Measurements from ENCODE around the gene RUNX2. TPM values are rescaled to one million over a fixed set of nuclear protein-coding genes. Genes with fewer than 3 reads are reported as not detected.
A peak's percentile ranks its signal among the peaks of the same experiment; 100 is the strongest.
"Not testable (repeated sequence)": the region's sequence is repeated elsewhere in the genome, so short reads cannot be mapped to it uniquely, and the experiment has no call there.

Gene RUNX2
- total RNA-seq, 1 experiment from 2014 or later = 6.8 TPM

DNA sequence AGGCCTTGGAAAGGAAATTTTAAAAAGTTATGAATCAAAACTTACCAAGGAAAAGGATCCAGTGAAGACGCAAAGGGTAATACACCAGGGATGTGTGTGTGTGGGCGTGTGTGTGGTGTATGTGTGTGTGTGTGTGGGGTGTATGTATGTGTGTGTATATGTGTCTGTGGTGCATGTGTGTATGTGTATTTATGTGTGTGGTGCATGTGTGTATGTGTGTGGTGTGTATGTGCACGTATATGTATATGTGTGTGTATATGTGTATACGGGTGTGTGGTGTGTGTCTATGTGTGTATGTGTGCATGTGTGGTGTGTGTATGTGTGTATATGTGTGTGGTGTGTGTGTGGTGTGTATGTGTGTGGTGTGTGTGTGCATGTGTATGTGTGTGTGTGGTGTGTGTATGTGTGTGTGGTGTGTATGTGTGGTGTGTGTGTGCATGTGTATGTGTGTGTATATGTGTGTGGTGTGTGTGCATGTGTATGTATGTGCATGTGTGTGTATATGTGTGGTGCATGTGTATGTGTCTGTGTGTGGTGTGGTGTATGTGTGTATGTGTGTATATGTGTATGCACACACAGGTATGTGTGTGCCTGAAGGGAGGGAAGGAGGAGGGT is 225.7 kb downstream of the RUNX2 start:
- no peak for DNase-seq (ENCODE audit: low spot score)

DNA sequence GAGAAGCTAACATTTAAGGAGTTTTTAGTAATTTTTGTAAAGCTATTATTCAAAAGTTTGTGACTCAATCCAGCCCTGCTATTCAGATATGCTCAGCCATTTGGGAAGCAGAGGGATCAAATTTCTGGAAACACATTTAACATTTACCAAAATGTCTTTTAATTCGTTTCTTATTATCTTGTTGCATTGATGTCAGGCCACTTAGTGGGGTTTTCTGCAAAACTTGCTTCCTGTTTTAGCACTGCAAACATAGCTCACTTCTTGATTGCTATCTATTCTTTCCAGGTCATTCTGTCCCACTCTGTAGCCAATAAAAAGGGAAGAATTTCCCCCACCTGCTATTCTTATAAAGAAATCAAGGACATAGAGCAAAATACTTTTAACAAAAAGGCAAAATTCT is 226.5 kb downstream of the RUNX2 start:
- no peak for DNase-seq (ENCODE audit: low spot score)

DNA sequence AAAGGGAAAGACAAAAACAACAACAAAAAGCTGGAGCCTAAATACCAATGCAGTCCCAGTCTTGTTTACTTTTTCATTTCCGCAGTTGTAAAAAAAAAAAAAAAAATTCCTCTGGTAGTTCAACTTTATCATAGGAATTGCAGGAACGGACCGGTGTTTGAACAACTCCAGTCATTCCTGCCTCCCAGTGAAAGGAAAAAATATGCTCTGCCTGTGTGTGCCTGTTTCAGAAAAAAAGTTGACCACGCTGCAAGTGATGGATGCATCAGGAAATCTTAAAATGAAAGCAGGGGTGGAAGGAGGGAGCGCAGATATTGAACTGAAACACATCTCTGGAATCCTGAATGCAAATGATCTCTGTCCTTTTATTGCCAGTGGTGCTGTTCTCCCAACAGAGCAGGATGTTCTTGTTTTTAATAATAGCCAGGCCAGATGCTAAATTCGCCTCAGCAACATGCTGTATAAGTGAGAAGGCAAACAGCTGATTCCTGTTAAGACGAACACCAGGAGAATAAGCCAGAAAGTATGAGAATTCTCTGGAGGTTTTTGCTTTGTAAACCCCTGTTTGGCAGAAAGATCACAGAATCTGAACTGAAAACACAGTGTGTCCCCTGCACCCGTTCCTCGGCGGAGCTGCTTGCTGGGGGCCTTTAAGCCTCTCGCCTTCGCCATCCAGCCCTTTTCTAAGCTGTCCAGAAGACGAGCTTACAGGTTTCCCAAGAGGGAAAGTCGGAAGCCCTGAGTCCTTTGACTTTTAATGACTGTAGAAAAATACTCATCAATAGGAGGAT is 228.0 kb downstream of the RUNX2 start:
- peak; percentile 56 for DNase-seq (ENCODE audit: low spot score)

DNA sequence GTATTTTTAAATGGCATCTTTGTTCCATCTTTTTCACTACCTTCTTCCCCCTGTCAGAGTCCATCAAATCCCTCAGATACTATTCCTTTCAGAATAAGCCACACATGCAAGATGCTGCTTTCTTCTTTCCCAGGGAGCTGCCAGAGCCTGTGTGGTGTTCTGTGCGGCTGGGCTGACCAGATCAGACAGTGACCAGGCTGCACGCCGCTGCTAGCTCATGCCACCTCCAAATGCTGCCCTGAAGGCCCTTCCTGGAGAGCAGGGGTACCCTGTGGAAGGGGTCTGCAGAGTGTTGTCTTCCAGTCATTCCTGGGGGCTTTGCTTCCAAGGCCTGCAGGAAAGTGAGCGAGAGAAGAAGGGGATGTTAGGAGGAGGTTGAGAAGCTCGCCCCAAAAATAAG is 228.7 kb downstream of the RUNX2 start:
- DNase-seq (ENCODE audit: low spot score) = no peak

DNA sequence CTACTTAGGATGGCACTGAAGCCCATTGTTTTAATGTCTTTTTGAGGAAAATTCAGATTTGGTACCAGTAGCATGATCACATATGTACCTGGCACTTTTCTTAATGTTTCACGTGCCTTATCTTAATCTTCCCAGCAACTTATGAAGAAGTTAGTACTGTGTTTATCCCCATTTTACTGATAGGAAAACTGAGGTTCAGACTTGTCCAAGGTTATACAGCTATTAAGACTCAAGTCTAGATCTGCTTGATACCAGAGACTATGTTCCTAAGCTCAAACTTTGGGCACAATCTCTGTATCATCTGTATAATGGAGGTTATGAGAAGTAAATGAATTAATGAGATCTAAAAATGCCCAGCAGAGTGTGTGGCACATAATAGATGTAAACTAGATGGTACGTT is 229.3 kb downstream of the RUNX2 start:
- DNase-seq (ENCODE audit: low spot score) = no peak

DNA sequence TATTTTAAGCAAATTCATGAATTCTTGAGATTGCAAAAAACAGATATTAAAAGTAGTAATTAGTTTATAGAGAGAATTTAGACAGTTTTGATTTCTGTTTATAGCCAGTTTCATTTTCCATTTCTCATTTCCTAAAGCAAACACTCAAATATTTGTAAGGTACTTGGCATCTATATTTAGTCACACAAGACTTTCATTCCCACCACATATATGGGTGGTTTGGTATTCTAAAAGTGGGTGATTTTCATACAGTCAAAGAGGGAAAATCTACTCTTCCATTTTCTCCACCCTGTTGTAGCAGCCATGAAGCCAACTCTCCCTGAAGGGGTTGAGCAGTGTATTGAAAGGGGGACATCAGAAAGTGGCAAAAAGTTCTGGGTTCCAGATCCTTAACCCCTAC is 230.7 kb downstream of the RUNX2 start:
- DNase-seq (ENCODE audit: low spot score) = no peak

DNA sequence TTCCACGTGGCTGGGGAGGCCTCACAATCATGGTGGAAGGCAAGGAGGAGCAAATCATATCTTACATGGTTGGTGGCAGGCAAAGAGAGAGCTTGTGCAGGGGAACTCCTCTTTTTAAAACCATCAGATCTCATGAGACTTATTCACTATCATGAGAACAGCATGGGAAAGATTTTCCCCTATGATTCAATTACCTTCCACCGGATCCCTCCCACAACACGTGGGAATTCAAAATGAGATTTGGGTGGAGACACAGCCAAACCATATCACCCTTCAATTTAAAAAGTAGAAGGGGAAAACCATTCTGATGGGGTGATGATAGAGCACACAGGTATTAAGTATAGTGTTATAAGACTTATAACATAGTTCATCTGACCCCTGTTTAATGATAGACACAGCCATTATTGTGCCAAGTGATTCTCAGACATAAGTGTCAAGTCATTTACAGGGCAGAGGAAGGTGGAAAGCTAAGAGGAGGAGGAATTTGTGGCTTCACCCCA is 232.2 kb downstream of the RUNX2 start:
- DNase-seq (ENCODE audit: low spot score) = not testable (repeated sequence)

DNA sequence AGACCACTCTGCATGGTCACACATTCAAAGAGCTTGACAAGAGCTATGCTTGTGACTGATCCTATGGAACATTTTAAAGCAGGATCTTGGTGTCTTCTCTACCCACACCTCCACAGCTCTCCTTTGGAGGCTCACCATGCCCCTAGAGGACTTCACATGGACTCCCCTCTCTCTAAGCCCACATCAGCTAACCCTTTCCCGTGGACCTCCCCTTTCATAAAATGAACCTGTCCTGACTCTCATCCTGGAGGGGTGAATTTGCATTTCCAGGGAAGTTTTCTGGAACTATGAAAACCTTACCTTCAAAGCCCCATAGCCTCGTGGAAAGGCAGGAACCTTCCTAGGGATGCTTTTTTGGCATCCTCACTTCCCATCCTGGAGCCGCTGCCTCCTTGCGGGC is 234.0 kb downstream of the RUNX2 start:
- DNase-seq (ENCODE audit: low spot score) = no peak

DNA sequence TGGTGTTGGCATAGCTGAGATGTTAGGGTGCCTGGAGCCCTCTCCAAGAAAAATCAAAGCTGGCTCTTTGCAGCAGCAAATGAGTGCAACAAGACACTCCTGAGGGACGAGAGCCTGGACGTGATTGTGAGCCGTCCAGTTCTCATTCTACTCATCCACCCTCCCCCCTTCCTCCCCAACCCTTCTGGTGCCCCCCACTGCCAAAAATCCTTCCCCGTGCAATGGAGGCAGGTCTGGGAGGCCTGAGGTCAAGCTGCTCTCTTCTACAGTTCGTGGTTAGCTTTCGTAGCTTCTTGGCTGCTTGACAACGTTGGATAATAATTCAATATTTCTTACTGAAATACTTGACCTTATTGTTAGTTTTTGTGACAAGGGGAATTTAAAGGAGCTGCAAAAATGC is 234.9 kb downstream of the RUNX2 start:
- no peak for DNase-seq (ENCODE audit: low spot score)

DNA sequence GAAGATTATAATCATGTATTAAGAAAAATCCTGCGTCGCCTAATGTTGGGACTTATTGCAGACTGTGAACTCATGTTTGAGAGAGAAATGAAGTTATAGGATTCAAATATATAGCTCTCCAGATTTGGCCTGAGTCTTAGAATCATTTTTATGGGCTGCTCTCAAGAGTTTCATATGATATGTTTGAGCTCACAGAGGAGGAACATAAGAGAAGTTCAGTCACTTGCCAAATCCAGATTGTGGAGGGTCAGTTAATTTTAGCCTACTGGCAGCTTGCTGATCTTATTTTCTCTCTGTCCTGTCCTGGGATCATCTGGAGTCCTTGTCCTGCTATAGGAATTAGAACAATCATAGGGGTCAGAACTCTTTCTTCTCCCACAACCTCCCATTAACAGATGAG is 235.7 kb downstream of the RUNX2 start:
- no peak for DNase-seq (ENCODE audit: low spot score)

DNA sequence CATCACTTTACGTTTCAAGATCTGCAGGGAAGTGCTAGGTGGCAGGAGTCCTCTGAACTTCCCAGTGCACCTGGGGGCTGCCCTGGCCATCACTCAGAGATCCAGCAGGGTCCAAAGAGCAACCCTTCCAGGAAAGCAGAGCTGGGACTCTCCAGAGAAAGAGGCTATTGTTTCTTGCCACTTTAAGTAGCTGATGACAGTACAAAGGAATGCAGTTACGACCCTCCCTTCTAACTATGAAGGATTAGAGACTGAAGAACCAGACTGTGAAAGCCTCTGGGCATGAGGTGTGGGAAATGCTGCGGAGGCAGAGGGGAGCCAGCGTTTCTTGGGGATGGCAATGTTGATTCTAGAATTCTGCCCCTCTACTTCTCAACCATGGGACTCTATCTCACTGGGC is 238.8 kb downstream of the RUNX2 start:
- peak; percentile 96 for DNase-seq (ENCODE audit: low spot score)

DNA sequence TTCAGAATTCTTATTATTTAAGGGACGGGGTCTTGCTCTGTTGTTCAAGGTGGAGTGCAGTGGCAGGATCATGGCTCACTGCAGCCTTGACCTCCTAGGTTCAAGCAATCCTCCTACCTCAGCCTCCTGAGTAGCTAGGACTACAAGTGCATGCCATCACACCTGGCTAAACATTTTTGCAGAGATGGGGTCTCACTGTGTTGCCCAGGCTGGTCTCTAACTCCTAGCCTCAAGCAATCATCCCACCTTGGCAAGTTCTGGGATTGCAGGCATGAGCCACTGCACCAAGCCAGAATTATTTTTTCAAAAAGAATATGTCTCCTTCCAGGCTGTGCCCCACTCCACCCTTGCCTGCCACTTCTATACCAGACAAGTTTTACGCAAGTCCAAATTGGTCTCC is 239.7 kb downstream of the RUNX2 start:
- no peak for DNase-seq (ENCODE audit: low spot score)

DNA sequence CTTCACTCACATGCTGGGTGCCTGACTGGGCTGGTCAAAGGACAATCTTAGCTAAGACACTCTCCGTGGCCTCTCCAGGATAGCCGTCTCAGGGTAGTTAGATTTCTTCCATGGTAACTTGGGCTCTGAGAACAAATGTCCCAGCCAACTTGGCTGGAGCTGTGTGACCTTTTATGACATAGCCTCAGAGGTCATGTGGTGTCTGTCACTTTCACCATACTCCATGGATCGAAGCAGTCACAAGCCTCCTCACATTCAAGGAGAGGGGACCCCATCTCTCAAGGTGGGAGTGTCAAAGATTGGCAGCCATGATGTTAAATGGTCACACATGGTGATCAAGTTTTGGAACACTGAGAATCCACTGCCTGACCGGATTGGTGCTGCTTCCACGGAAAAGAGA is 240.5 kb downstream of the RUNX2 start:
- DNase-seq (ENCODE audit: low spot score) = no peak

DNA sequence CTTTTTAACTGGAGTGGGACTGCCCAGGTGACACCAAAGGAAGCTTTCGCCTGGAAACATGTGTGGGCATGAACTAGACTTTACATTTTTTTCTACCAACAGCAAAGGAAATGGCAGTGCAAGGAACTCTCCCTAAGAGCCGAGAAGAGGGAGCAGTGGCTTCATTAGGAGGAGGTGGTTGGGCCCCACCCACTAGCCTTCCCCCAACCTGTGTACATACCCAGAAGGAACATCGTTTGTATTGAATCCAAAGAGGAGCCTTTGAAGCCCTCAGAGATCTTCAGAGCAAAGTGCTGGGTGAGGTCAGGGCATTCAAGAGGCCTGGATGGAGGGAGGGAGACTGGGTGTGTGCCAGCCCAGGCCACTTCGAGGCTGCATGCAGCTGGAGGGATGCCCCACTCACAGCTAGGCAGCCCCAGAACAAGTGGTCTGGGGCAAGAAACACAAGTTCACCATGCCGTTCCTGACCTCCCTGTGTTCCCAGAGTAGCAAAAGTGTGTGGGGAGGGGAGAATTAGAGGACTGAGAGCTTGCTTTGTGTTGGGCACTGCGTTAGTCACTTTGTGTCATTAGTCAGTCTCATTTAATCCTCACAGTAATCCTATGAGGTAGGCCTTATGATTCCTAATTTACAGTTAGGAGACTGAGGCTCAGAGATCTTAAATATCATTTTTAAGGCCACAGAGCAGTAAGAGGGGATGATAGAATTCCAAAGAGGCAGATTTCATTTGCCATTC is 241.2 kb downstream of the RUNX2 start:
- peak; percentile 70 for DNase-seq (ENCODE audit: low spot score)

DNA sequence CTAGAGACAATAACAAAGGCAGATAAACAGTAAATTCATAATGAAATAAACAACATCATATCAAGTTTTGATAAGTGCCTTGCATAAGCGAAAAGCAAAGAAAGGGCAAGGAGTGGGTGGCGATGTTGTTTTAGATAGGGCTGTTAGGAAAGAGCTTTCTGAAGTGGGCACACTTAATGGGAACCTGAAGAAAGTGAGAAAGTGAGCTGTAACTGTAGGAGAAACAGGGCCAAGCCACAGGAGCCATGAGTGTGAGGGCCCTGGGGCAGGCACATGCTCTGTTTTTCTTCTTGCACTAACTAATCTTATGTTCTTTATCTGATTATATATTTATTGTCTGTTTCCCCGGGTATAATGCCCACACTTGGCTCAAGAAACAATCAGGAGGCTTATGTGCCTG is 243.0 kb downstream of the RUNX2 start:
- DNase-seq (ENCODE audit: low spot score) = no peak

DNA sequence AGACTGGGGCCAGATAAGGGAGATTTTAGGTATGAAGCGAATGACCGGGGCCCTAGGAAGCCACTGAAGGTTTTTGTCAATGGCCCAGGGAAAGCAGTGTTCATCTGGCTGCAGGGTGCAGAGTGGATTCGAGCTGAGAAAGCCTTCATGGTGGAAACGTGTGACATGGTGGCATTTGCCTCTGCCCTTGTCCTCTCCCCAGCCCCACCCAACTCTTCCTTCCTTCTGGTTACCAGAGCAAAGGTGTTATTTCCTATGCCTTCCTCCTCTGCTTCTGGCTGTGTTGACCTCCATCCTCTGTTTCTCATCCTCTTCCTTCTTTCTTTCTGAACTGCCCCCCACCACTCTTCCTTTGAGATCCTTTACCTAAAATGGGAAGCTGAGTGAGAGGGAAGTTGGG is 244.7 kb downstream of the RUNX2 start:
- no peak for DNase-seq (ENCODE audit: low spot score)

DNA sequence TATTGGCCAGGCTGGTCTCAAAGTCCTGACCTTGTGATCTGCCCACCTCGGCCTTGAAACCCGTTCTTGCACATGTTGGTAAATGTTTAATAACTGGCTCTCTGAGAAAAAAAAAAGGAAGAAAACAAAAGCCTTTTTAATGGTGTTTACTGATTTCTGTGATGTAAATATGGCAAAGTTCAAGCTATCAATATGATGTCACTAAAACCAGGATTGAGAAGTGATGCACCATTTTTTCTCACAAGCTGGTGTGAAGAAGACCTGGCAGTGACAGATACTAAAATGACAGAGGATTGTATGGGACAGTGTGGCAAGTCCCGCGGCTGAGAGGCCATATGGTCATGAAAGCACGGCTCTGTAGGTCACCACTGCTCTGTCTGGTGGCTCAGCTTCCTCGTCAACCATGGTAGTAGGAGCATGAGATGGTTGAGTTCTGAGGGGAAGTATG is 245.9 kb downstream of the RUNX2 start:
- DNase-seq (ENCODE audit: low spot score) = no peak

DNA sequence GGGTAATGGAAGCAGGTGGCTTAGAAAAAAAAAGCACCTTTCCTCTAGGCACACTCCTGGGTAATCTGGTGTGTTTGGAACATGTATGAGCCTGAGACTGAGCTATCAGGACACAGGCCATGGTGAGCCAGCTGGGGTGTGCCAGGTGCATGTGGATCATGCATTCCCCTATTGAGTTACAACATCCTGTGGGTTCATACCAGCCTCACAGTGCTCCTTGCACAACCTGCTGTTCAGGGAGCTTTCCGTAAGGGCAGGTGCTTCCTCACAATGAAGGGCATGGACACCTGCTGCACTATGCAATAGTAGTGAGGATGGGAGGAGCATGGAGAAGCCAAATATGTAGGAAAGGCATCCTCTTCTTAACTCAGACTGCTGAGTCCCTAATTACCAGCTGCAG is 246.8 kb downstream of the RUNX2 start:
- DNase-seq (ENCODE audit: low spot score) = no peak

DNA sequence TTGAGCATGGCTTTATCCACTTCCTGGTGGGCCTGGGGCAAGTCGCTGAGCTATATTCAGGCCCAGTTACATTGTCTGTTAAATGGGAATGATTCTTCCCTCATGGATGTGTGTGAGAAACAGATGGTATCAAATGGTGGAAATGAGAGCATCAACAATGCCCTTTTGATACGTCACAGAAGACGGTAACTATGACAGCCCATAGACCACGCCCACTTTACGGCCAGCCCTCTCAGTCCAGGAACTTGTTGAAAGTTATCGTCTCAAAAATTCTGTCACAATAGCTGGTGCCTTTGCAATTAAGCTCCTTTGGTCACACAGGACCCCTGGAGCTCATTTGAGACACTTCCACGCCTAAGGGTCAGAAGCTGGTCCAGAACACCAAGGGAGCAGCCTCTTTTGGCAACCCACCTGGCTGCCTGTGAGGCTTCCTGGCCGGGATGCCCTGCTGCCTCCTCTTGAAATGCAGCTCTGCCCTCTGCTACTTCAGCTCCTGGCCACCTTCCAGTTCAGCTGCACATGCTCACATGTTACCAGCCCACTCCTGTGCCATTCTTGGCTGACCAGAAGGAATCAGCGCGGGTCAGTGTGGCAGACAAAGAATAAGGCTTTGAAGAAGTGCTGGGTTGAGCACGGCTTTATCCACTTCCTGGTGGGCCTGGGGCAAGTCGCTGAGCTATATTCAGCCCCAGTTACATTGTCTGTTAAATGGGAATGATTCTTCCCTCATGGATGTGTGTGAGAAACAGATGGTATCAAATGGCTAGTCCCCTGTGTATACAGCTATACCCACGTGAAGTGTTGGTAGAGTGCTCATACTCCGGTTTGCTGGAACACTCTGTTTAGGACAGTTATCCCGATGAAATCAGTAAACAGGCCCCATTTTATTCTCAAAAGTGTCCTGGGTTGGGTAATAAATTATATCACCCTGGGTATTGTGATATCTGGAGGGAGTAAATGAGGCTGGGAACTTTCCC is 248.8 kb downstream of the RUNX2 start:
- DNase-seq (ENCODE audit: low spot score) = no peak

DNA sequence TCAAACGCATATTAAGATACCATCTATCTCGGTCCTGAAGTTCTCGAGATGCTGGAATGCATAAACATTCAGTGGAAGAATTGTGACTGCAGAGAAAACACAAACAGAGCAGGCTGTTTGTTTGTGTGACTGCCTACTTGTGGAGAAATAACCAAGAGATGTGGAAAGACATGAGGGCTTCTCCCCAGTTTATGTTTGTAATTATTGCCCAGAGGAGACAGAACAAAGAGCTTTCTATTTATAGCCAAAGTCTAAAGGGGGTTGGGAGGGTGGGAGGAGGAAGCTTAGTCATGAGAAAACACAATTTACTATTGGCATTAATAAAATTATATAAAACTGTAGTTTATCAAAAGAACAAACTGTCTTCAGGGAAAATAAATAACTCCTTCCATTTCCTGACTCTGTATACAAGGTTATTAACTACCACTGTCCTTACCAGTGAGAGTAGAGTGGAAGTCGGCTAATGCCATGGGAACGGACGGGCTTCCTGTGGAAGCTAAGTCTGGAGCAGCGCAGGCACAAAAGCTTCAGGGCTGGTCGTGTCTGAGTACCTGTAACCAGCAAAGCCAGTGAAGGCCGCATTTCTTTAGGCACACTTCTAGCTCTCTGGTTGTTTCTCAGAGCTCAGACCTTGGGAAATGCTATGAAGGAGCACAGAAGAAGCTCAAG is 249.8 kb downstream of the RUNX2 start:
- no peak for DNase-seq (ENCODE audit: low spot score)

DNA sequence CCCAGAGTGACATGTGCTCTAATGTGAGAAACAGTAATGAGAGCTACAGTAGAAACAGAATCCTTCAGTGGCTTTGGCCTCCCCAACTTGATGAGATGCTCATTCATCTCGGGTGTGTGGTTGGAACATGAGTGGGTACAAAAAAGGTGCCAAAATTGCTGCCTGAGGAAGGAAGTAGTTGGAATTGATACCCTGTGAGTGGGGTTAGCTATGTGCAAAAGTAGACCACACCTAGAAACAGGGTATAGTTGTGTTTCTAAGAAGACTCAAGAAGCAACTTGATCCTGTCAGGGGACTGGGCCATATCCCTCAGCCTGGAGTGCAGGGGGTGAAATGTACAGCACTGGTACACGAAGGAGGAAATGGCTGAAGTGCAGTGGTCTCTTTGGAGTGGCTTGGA is 256.0 kb downstream of the RUNX2 start:
- DNase-seq (ENCODE audit: low spot score) = no peak

Measured in HT-29 (cell line).